GM12873 (cell line): Measurements from ENCODE around the gene UEVLD.

Experiments used
- TF ChIP-seq, protein P1 (sequence below): IDR thresholded peaks from 2 replicates; pipeline ENCODE4 v1.5.1; 2012; ENCODE audit warnings: low read depth, mild to moderate bottlenecking, moderate library complexity, low read length, control low read depth; ENCODE audit not compliant: insufficient read depth; ENCODE audit errors: missing control alignments

The UEVLD gene

DNA sequence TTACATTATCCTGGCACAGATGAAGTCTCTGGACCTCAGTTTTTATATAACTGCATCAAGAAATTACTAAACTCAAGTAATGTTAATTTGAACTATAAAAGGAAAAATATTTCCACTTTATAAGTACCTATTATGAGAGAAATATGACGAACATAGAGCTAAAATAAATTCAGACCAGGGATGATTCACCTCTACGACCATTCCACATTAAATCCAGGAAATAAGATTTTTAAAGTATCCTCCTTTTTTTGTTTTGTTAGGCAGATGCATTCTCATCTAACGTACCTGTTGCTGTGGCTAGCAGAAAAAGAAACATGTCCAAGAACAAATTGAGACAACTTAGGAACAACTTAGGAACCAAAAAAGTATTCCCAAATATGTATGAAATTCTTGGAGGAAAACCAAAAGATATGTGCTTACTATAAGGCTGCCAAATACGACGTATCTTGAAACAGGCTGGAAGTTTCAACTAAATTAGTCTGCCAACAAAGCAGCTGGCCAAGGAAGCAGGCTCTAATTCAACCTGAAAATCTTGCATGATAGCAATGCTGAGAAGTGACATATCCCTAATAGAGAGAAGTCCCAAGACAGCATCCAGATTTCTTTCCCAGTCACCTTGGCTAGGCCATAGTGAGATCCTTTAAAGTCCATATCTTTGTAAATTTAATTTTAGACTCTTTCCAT, 29.9 kb upstream of the UEVLD start:
- TF ChIP-seq, protein P1, sequence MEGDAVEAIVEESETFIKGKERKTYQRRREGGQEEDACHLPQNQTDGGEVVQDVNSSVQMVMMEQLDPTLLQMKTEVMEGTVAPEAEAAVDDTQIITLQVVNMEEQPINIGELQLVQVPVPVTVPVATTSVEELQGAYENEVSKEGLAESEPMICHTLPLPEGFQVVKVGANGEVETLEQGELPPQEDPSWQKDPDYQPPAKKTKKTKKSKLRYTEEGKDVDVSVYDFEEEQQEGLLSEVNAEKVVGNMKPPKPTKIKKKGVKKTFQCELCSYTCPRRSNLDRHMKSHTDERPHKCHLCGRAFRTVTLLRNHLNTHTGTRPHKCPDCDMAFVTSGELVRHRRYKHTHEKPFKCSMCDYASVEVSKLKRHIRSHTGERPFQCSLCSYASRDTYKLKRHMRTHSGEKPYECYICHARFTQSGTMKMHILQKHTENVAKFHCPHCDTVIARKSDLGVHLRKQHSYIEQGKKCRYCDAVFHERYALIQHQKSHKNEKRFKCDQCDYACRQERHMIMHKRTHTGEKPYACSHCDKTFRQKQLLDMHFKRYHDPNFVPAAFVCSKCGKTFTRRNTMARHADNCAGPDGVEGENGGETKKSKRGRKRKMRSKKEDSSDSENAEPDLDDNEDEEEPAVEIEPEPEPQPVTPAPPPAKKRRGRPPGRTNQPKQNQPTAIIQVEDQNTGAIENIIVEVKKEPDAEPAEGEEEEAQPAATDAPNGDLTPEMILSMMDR, result no peak

- TF ChIP-seq, protein P1, result no peak
Observed at GRCh38 chr11:18617688-18618341, 29.3 kb upstream of the UEVLD start.

GRCh38 chr11:18615628-18616392, 27.3 kb upstream of the UEVLD start:
- TF ChIP-seq, protein P1, result no peak

GRCh38 chr11:18614667-18615066, 26.1 kb upstream of the UEVLD start:
- TF ChIP-seq, protein P1, result no peak

- TF ChIP-seq, protein P1, result no peak
Observed at GRCh38 chr11:18612394-18612793, 23.9 kb upstream of the UEVLD start.

DNA sequence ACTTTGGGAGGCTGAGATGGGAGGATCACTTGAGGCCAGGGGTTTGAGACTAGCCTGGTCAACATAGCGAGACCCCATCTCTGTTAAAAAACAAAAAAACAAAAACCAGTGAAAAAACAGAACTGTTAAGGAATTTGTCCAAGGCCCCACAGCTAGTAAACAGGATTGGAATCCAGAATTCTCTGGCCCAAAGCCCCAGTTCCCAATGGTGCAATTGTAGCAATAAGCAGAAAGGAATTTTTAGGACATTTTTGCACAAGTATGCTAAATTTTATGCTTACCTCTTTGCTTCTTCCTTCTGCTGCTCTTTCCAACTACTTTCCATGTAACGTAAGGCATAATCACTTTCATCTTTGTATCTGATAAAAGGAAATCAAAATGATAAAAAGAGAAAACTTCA, 22.7 kb upstream of the UEVLD start:
- TF ChIP-seq, protein P1, result no peak

GRCh38 chr11:18608376-18608775, 19.8 kb upstream of the UEVLD start:
- TF ChIP-seq, protein P1, result no peak
